SU-DHL-6 (cell line): ENCODE results near the gene SDK1.

ENCODE experiments used
- H2AFZ ChIP-seq: fragments of 200-600 bp; sonication (generic); 2 replicates; pipeline ENCODE4 v1.6.1; 2014; ENCODE audit warnings: low read depth, mild to moderate bottlenecking, moderate library complexity, mixed read lengths, antibody characterized with exemption, low read length; ENCODE audit not compliant: severe bottlenecking
- H3F3A ChIP-seq: fragments of 200-600 bp; shearing (Covaris generic); 2 replicates; pipeline ENCODE4 v1.6.0; 2016; ENCODE audit warnings: antibody characterized with exemption, mild to moderate bottlenecking; ENCODE audit not compliant: insufficient read depth
- H3K27ac ChIP-seq: fragments of 200-600 bp; sonication (generic); 2 replicates; pipeline ENCODE4 v1.5.1; 2016; ENCODE audit warnings: low read depth, mild to moderate bottlenecking, low read length, moderate library complexity, mixed read lengths
- H3K27me3 ChIP-seq: fragments of 200-600 bp; sonication (generic), shearing (Covaris generic); 2 replicates; pipeline ENCODE4 v1.6.0; 2014; ENCODE audit warnings: mild to moderate bottlenecking, low read length
- H3K36me3 ChIP-seq: fragments of 200-600 bp; sonication (generic); 2 replicates; pipeline ENCODE4 v1.6.1; 2014; ENCODE audit warnings: mild to moderate bottlenecking, low read length, mixed read lengths
- H3K4me2 ChIP-seq: fragments of 300-600, 200-600 bp; shearing (Covaris generic), sonication (generic); 2 replicates; pipeline ENCODE4 v1.6.0; 2014; ENCODE audit warnings: low read length, low read depth, mild to moderate bottlenecking; ENCODE audit not compliant: poor library complexity, severe bottlenecking
- H3K4me3 ChIP-seq: fragments of 200-600 bp; sonication (generic); 2 replicates; pipeline ENCODE4 v1.5.1; 2014; ENCODE audit warnings: antibody characterized with exemption, low read length, mild to moderate bottlenecking, mixed read lengths; ENCODE audit not compliant: insufficient read depth, poor library complexity, severe bottlenecking
- H3K79me2 ChIP-seq: fragments of 200-600 bp; sonication (generic); 2 replicates; pipeline ENCODE4 v1.6.1; 2014; ENCODE audit warnings: mild to moderate bottlenecking, low read length, moderate library complexity; ENCODE audit not compliant: insufficient read depth
- H3K9ac ChIP-seq: fragments of 200-600 bp; sonication (generic); 2 replicates; pipeline ENCODE4 v1.7.0; 2014; ENCODE audit warnings: mild to moderate bottlenecking, low read length
- H3K9me2 ChIP-seq: fragments of 200-600 bp; sonication (generic); replicated peaks from 2 replicates; pipeline ENCODE4 v1.6.1; 2014; ENCODE audit warnings: low read length; ENCODE audit not compliant: insufficient read depth
- H3K9me3 ChIP-seq: fragments of 200-600 bp; sonication (generic); 2 replicates; pipeline ENCODE4 v1.6.1; 2014; ENCODE audit warnings: low read length, mixed read lengths; ENCODE audit not compliant: insufficient read depth
- H4K20me1 ChIP-seq: fragments of 200-600 bp; sonication (generic); 2 replicates; pipeline ENCODE4 v1.6.1; 2014; ENCODE audit warnings: low read depth, mild to moderate bottlenecking, antibody characterized with exemption, low read length, moderate library complexity, mixed read lengths
- CTCF ChIP-seq: fragments of 200-600 bp; sonication (generic); IDR thresholded peaks from one replicate; pipeline ENCODE4 v1.5.1; 2017; ENCODE audit warnings: antibody characterized with exemption, mild to moderate bottlenecking, low read length, moderate library complexity; ENCODE audit not compliant: insufficient read depth, poor library complexity, severe bottlenecking
- EZH2phosphoT487 ChIP-seq: fragments of 200-600 bp; sonication (generic), shearing (Covaris generic); conservative IDR thresholded peaks from 2 replicates; pipeline ENCODE4 v1.6.1; 2018; ENCODE audit warnings: mild to moderate bottlenecking, antibody characterized with exemption, low read length, moderate library complexity, mixed read lengths

SDK1 gene

GRCh38 chr7:4168541-4168940, 867.5 kb downstream of the SDK1 start:
- H3K9me3 ChIP-seq = no peaks in the 10 kb centered on the region
- no peak overlapping the region for H3K9ac ChIP-seq
- TF ChIP-seq CTCF = no peak
- TF ChIP-seq EZH2phosphoT487 = no peak
- no peaks in the 10 kb centered on the region for H3F3A ChIP-seq
- no peak overlapping the region for H2AFZ ChIP-seq
- H3K27ac ChIP-seq = no peak overlapping the region
- H3K4me2 ChIP-seq = no peak overlapping the region
- no peaks in the 10 kb centered on the region for H4K20me1 ChIP-seq
- no peaks in the 10 kb centered on the region for H3K9me2 ChIP-seq
- H3K36me3 ChIP-seq = no peaks in the 10 kb centered on the region
- no peak overlapping the region for H3K4me3 ChIP-seq
- H3K27me3 ChIP-seq = no peaks in the 10 kb centered on the region
- H3K79me2 ChIP-seq = no peaks in the 10 kb centered on the region

- H3K9me3 ChIP-seq = no peaks in the 10 kb centered on the region
- no peak overlapping the region for H2AFZ ChIP-seq
- H3K27ac ChIP-seq = no peak overlapping the region
- no peak overlapping the region for H3K4me3 ChIP-seq
- no peaks in the 10 kb centered on the region for H3K27me3 ChIP-seq
- no peaks in the 10 kb centered on the region for H3K9me2 ChIP-seq
- H3F3A ChIP-seq = no peaks in the 10 kb centered on the region
- no peak overlapping the region for H3K4me2 ChIP-seq
- TF ChIP-seq CTCF = no peak
- TF ChIP-seq EZH2phosphoT487 = no peak
- H3K36me3 ChIP-seq = no peaks in the 10 kb centered on the region
- no peaks in the 10 kb centered on the region for H3K79me2 ChIP-seq
- H4K20me1 ChIP-seq = no peaks in the 10 kb centered on the region
- H3K9ac ChIP-seq = no peak overlapping the region
Measured at GRCh38 chr7:4169455-4169854, 868.4 kb downstream of the SDK1 start.

- no peak overlapping the region for H3K4me2 ChIP-seq
- no peaks in the 10 kb centered on the region for H3K27me3 ChIP-seq
- H3K27ac ChIP-seq = no peak overlapping the region
- H3K9me2 ChIP-seq = no peaks in the 10 kb centered on the region
- H3K79me2 ChIP-seq = no peaks in the 10 kb centered on the region
- no peak overlapping the region for H3K4me3 ChIP-seq
- H2AFZ ChIP-seq = no peak overlapping the region
- H4K20me1 ChIP-seq = no peaks in the 10 kb centered on the region
- TF ChIP-seq CTCF (no peak), EZH2phosphoT487 (no peak)
- H3K9ac ChIP-seq = no peak overlapping the region
- H3K9me3 ChIP-seq = no peaks in the 10 kb centered on the region
- H3F3A ChIP-seq = no peaks in the 10 kb centered on the region
- no peaks in the 10 kb centered on the region for H3K36me3 ChIP-seq
Measured at GRCh38 chr7:4170997-4171786, 870.1 kb downstream of the SDK1 start.
